ENCODE measurements around the gene CYSLTR2.

The CYSLTR2 gene

GRCh38 chr13:48750588-48751383, 97.1 kb downstream of the CYSLTR2 start:
- TF ChIP-seq, protein P1, sequence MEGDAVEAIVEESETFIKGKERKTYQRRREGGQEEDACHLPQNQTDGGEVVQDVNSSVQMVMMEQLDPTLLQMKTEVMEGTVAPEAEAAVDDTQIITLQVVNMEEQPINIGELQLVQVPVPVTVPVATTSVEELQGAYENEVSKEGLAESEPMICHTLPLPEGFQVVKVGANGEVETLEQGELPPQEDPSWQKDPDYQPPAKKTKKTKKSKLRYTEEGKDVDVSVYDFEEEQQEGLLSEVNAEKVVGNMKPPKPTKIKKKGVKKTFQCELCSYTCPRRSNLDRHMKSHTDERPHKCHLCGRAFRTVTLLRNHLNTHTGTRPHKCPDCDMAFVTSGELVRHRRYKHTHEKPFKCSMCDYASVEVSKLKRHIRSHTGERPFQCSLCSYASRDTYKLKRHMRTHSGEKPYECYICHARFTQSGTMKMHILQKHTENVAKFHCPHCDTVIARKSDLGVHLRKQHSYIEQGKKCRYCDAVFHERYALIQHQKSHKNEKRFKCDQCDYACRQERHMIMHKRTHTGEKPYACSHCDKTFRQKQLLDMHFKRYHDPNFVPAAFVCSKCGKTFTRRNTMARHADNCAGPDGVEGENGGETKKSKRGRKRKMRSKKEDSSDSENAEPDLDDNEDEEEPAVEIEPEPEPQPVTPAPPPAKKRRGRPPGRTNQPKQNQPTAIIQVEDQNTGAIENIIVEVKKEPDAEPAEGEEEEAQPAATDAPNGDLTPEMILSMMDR (IDR thresholded peaks at IDR 0.05; ENCODE audit: control insufficient read depth, extremely low read depth, insufficient read depth): no peak
- DNase-seq (ENCODE audit: low read depth): no peak
- H3K4me3 ChIP-seq (ENCODE audit: low read depth, low read length): no peak overlapping the region

DNA sequence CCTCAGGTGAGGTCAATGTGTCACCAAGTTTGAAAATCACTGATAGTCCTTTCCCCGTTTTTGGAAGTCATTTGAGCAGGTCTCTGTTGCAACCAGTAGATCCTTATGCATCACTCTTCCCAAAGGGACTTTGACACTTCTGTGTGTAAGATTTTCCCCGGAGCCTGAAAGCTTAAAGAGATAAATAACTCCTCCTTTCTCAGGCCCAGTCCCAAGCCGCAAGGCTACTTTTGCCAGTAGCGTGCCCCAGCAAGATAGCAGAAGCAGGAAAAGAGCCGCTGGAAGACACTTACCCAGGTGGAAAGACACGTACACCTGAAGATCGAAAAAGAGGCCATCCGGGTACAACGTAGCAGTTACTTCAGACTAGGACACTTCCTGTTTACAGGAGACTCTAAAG, 106.9 kb downstream of the CYSLTR2 start:
- TF ChIP-seq, protein P1 (IDR thresholded peaks at IDR 0.05; ENCODE audit: control insufficient read depth, extremely low read depth, insufficient read depth): no peak
- no peak for DNase-seq (ENCODE audit: low read depth)
- no peak overlapping the region for H3K4me3 ChIP-seq (ENCODE audit: low read depth, low read length)
